Measurements from ENCODE around the gene DMRT1.
"Not testable (repeated sequence)": the region's sequence is repeated elsewhere in the genome, so short reads cannot be mapped to it uniquely, and the experiment has no call there.

Gene DMRT1

GRCh38 chr9:972501-973294 lies 131.2 kb downstream of the DMRT1 start:
- DNase-seq, result no peak

DNA sequence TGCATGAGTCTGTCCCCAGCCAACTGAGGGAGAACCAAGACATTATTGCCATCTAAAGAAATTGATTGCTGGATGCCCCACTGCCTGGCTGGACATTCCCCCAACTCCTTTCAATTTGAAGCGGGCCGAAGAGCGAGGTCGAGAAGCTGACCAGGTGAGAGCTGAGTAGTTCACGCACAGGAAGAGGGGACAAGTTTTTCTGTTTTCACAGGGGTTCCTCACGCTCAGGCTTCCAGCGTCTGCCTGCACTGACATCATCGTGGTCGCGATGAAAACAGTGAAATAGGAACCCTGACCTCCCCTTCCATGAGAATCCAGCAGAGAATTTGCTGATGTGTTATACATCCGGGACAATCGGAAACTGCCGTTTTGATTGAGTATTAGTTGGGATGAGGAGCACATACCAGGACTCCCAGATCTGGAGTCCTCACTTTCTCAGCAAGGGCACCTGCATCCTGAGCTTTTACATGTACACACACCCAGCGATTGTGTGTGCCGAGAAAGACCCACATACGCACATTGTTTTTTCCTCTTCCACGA lies 131.9 kb downstream of the DMRT1 start:
- no peak for DNase-seq

DNA sequence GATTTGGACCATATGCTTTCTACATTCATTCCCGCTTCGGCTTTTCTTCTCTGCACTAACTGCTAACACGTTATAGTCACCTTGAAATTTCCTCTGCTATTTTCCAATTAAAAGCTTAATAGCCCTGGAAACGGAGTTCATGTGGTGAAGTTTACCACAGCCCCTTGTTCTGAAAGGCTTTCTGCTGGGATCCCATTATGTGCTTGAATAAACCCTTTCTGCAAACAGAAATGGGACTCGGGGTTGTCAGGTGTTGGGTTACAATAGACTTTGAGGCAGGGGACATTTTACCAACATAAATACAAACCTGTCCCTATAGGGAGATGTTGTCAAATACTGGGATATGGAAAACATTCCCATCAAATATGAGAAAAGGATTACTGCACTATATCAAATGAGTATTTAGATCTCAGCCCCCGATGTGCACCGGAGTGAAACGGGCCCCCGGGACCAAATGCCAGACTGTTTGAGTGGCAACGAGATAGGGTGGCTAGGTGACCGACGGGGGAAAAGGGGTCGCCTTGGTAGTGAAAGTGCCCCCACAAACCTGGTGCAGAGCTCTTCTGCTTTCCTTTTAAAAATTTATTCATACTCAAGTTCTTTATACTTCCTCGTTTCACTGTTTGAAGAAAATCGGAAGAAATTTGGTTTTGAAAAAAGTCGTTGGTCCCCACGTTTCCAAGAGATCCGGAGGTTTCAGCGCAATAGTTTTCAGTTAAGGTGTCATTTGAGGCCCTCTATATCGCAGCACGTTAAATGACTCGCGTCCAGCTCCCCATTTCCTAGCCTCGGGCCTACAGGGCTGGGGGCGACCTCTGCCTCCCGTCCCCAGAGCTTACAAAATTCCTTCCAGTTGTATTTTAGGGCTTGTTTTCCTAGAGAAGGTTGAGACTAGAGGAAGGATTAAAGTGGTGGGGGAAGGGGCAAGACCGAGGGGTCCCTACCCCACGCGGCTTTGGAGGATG lies 132.8 kb downstream of the DMRT1 start:
- DNase-seq, result no peak

DNA sequence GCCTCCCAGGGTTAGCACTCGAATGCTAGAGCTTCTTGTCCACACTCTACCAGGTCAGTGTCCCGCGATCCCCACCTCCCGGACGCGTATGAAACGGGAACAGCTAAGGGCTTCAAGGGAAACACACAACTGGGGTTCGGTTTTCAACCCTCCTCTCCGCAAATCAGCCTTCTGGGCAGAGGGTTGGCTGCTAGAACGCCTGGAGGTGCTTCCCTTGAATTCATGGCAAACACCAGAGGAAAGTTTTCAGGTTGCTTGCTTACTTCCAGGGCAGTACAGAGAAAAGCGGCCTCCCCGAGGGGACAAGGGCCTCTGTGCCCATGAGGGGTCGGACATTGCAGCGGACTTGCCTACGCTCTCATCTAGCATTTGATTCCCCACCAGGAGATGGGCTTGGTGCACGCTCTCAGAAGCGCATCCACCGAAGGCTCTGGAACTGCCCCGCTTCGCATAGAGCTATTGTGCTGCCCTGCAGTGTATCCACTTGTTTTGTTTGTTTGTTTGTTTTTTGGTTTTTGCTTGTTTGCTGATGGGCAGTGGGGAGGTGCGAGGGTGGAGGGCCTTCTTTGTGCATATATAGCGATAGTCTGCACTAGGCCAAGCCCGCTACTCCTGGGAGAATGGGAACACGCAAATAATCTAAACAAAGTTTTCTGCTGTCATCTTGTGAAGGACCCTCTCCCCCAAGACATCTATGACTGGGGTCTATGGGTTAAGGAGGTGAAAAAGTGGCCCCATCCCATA lies 133.7 kb downstream of the DMRT1 start:
- DNase-seq, result no peak

GRCh38 chr9:975740-976257 lies 134.3 kb downstream of the DMRT1 start:
- DNase-seq, result no peak

DNA sequence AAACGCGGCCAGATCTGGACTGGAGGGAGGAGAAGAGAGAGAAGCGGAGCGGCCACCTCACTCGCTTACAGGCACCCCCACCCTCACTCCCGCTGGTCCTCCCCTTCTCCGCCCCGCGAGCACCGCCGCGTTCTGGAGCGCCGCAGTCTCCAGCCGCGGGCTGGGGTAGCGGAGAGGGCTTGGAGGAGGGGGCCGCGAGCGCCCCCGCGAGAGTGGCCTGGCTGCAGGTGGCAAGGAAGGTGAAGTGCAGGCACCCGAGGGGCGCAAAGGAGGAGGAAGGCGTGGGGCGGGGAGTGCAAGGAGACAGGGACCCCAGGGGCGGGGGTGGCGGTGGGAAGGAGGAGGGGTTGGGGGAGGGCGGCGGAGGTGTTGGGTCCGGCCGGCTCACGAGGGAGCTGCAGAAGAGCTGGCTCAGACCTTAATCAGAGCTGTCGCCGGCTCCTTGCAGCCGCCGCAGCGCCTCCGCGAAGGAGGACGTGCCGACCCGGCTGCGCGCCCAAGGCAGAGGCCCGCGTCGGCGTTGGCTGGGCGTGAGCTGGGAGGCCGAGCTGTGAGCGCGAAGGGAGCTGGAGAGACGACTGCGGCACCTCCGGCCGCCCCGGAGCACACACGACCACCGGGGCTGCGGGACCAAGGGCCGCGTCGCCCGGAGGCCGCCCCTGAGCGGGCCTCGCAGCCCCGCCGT lies 134.9 kb downstream of the DMRT1 start, which contains the start of gene DMRT3:
TSS of gene DMRT3 (plus strand) at position 398 of the 685 bp plus-strand sequence. CDS start 347 bp downstream, outside the sequence.
- DNase-seq, result peak; percentile 70

DNA sequence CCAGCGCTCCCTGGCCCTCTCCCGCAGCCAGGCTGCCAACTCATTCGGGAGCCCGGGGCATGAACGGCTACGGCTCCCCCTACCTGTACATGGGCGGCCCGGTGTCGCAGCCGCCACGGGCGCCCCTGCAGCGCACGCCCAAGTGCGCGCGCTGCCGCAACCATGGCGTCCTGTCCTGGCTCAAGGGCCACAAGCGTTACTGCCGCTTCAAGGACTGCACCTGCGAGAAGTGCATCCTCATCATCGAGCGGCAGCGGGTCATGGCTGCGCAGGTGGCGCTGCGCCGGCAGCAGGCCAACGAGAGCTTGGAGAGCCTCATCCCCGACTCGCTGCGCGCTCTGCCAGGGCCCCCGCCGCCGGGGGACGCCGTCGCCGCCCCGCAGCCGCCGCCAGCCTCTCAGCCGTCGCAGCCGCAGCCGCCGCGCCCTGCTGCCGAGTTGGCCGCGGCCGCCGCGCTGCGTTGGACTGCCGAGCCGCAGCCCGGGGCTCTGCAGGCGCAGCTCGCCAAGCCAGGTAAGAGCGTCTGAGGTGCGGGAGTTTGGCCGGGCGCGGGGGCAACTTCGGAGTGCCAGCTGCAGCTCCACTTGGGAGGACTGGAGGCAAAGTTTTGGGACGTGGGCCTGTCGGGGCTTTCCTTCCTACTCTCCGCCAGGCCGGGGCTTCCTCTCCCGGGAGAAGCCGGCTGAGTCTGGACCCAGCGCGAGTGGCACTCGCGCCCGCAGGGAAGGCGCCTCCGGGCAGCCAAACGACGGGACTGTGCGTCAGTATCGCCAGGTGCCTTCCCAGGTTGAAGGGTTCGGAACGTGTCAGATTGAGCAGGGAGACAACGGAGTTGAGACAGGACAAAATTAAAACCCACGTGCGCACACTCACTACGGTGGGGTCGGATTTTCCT lies 135.7 kb downstream of the DMRT1 start:
- DNase-seq, result peak; percentile 74

GRCh38 chr9:977838-978830 lies 136.6 kb downstream of the DMRT1 start:
- no peak for DNase-seq

- DNase-seq, result no peak
Observed at GRCh38 chr9:979983-980382, 138.5 kb downstream of the DMRT1 start.

GRCh38 chr9:980640-981039 lies 139.1 kb downstream of the DMRT1 start:
- DNase-seq, result no peak

DNA sequence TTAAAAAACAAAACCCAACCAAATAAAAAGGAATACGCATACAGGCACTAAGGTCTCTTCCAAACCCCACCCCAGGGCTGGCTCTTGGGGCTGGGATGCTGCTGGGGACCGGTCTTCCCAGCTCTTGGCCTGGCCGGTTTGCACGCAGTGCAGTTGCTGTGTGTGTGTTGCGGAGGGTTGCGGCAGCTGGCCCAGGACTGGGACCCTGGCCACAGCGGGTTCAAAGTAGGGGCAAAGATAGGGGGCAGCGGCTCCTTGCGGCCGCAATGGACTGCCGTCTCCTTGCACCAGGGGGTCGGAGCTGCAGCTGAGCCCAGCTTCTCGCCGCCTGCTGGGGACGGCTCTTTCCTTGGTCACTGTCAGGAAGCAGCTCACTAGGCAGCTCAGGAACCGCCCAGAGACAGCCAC lies 140.0 kb downstream of the DMRT1 start:
- DNase-seq, result no peak

DNA sequence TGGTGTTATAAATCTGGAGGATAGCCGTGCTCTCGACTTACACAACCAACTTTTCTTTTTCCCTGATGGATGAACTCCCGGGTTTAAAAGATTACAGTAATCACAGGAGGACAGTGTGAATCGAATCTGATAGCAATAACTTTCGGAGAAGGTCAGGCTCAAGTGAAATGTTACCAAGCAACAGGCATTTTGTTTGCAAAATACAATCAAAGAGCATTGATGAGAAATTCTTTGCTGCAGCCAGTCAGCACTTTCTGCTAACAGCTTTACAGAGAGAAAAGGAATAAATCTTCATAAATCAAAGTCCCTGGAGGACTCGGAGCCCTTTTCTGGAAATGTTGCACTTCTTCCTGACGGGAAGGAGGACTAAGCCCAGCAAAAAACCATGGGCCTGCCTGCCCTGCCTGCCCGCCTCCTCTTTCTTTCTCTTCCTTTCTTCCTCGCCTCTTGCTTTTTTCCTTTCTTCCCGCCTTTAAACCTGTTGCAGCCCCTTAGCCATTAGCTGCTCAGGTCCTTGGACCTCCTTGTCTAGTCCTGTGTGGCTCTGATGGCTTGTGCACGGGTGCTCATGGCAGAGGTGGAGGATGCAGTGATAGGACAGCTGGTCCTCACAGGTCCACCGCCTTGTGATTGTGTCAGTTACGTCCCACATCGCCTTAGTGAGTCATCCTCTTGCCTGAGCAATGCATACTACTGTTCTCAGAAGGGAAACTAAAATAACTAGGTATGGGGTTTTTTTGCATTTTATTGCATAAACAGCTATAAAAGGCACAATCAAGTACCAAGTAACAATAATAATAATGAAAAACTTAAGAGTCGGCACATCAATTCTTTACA lies 141.1 kb downstream of the DMRT1 start:
- DNase-seq, result no peak

DNA sequence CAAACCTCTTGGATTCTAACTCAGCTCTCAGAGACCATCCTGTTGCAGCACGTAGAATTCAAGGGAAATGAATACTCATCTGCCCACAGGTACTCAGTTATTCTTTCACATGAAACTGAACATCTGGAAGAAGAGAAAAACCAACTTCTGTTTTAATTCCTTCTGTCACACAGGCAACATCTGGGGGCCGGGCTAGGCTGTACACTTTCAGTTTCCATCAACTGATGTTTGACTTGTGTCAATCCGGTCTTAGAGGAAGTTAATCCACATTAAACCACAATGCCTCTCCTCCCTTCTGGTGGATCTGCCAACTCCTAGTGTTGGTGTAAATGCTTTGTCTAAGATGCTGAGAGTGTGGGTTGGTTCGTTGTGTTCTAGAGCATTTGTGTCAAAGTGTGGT lies 152.5 kb downstream of the DMRT1 start:
- DNase-seq, result no peak

DNA sequence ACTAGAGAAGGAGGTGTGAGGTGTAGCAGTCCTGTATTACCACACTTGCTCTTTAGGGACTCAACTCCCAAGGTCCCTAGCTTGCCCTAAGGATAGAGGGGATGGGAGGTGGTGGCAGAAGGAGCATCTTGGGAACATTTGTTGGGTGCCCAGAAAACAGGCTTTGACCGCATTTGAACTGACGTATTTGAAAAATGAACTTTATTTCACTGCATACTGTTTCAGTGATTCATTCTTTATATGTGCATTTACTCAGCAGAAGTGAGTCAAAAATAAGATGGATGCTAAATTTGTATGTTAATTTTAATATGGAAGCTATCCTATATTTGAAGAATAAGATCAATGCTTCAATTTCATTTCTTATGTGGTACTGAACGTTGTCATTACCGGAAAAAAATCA lies 153.7 kb downstream of the DMRT1 start:
- no peak for DNase-seq

- no peak for DNase-seq
Observed at GRCh38 chr9:995781-996180, 154.3 kb downstream of the DMRT1 start.

- not testable (repeated sequence) for DNase-seq
Observed at GRCh38 chr9:998299-999110, 157.0 kb downstream of the DMRT1 start.

DNA sequence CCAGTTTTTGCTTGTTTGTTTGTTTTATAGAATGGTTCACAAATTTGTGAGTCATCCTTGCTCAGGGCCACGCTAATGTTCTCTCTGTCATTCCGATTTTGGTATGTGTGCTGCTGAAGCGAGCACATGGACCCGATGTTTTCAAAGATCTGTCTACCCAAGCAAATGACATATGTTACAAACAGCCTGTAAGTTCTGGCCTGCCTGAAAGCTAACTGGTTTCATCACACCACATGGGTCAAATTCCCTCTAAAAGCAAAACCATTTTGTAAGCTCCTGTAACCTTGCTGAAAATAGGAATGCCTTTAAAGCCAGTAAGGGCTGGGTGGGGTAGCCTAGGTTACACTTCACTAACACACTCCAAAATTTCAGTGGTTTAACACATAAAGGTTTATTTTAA lies 160.3 kb downstream of the DMRT1 start:
- DNase-seq, result no peak

GRCh38 chr9:1002678-1003077 lies 161.2 kb downstream of the DMRT1 start:
- DNase-seq, result no peak
